Measurements from ENCODE around the gene CLOCK. TPM values are rescaled to one million over a fixed set of nuclear protein-coding genes. Genes with fewer than 3 reads are reported as not detected.
A peak's percentile ranks its signal among the peaks of the same experiment; 100 is the strongest.

Gene CLOCK
- total and polyA plus RNA-seq, 9 of the 15 experiments (the other 6 are each of a cell fraction or from before 2014, with no cell fraction given): 3.7 to 14.4 (median 9.4) TPM

GRCh38 chr4:55395529-55396307 lies 151.0 kb downstream of the CLOCK start, which contains the start of gene TMEM165 (continued):
- no peak for TF ChIP-seq CC2D1A (IDR thresholded peaks at IDR 0.05)
- no peak for TF ChIP-seq CEBPG (CRISPR knock-in tag; IDR thresholded peaks at IDR 0.05)
- no peak for TF ChIP-seq CEBPG (tag; conservative IDR thresholded peaks at IDR 0.05 in 1 of 2, IDR thresholded peaks at IDR 0.05 in 1 of 2)
- TF ChIP-seq MECOM (CRISPR knock-in tag; IDR thresholded peaks at IDR 0.05): no peak
- no peak; the same call in 1 of the 2 replicates for TF ChIP-seq ZNF121 (CRISPR knock-in tag; conservative IDR thresholded peaks at IDR 0.05)
- no peak for TF ChIP-seq DNMT1 (IDR thresholded peaks at IDR 0.05)
- peak; percentile 93 for TF ChIP-seq THAP12 (CRISPR knock-in tag; IDR thresholded peaks at IDR 0.05)
- peak; percentile 77 for TF ChIP-seq GMEB1 (CRISPR knock-in tag; IDR thresholded peaks at IDR 0.05)
- TF ChIP-seq SNIP1 (IDR thresholded peaks at IDR 0.05; ENCODE audit: low read depth): no peak
- TF ChIP-seq PTTG1 (tag; IDR thresholded peaks at IDR 0.05; ENCODE audit: low read depth): no peak
- TF ChIP-seq PATZ1 (CRISPR knock-in tag; IDR thresholded peaks at IDR 0.05; ENCODE audit: borderline replicate concordance): no peak
- TF ChIP-seq ZNF764 (CRISPR knock-in tag; IDR thresholded peaks at IDR 0.05; ENCODE audit: low read depth): no peak
- TF ChIP-seq OTX1 (CRISPR knock-in tag; IDR thresholded peaks at IDR 0.05): peak; percentile 58; the same call in 1 of the 2 replicates
- no peak for TF ChIP-seq ADNP (tag; IDR thresholded peaks at IDR 0.05)
- TF ChIP-seq ATF6 (CRISPR knock-in tag; IDR thresholded peaks at IDR 0.05): peak; percentile 26; the same call in 1 of the 2 replicates
- no peak for TF ChIP-seq ZNF165 (CRISPR knock-in tag; IDR thresholded peaks at IDR 0.05; ENCODE audit: borderline replicate concordance)
- TF ChIP-seq PPARD (CRISPR knock-in tag; IDR thresholded peaks at IDR 0.05): no peak

Data from K562 (cell line).